ENCODE results near the gene OR6P1.

DNA sequence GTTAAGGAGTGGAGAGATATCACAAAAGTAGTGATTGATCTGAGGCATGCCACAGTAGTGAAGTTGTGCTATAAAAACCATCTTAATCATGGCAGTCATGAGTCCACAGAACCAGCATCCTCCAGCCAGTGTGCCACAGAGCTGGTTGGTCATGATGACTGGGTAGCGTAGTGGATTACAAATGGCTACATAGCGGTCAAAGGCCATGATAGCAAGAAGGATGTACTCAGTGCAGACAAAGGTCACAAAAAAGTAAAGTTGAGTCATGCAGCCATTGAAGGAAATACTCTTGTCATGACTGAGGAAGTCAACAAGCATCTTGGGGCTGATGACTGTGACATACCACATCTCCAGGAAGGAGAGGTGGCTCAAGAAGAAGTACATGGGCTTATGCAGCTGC lies 22.8 kb downstream of the OR6P1 start:
- TF ChIP-seq LEF1 (IDR thresholded peaks at IDR 0.05; ENCODE audit: borderline replicate concordance) (no peak), SUZ12 (IDR thresholded peaks at IDR 0.05) (no peak), FOXA1 (IDR thresholded peaks at IDR 0.05) (no peak), L3MBTL2 (conservative IDR thresholded peaks at IDR 0.05) (no peak), NFRKB (IDR thresholded peaks at IDR 0.05) (no peak), ZNF384 (IDR thresholded peaks at IDR 0.05) (no peak), FOXK2 (IDR thresholded peaks at IDR 0.05) (no peak), TARDBP (IDR thresholded peaks at IDR 0.05) (no peak)
